IPS DF 6.9 (cell line): ENCODE measurements around the gene EPAS1.

Experiments
- DNase-seq: peaks from one replicate; pipeline ENCODE4 v3.0.0-alpha.2; 2013; ENCODE audit warnings: low read depth, low spot score
- H3K27ac ChIP-seq: one replicate; pipeline ENCODE4 v1.5.1; 2013; ENCODE audit warnings: low read length, control low read depth
- H3K27me3 ChIP-seq: 2 replicates; pipeline ENCODE4 v1.6.1; 2013; ENCODE audit warnings: mild to moderate bottlenecking, low read length; ENCODE audit not compliant: control insufficient read depth, insufficient read depth
- H3K36me3 ChIP-seq: 2 replicates; pipeline ENCODE4 v1.6.1; 2013; ENCODE audit warnings: low read length; ENCODE audit not compliant: control insufficient read depth, insufficient read depth
- H3K4me1 ChIP-seq: 2 replicates; pipeline ENCODE4 v1.6.1; 2013; ENCODE audit warnings: low read length; ENCODE audit not compliant: control insufficient read depth, insufficient read depth
- H3K4me3 ChIP-seq: 2 replicates; pipeline ENCODE4 v1.5.1; 2013; ENCODE audit warnings: mild to moderate bottlenecking, low read length
- H3K9me3 ChIP-seq: 2 replicates; pipeline ENCODE4 v1.6.1; 2013; ENCODE audit warnings: low read length, inconsistent platforms; ENCODE audit not compliant: control insufficient read depth, insufficient read depth
- WGBS: extraction: QIAGEN DNeasy Blood & Tissue Kit; methylation state at CpG from one replicate; pipeline ENCODE4 v1.1.7; 2013; ENCODE audit warnings: mixed read lengths, missing lambda C conversion rate; ENCODE audit not compliant: insufficient read length, insufficient coverage; 5-methylcytosine and 5-hydroxymethylcytosine counted together

EPAS1 gene

DNA sequence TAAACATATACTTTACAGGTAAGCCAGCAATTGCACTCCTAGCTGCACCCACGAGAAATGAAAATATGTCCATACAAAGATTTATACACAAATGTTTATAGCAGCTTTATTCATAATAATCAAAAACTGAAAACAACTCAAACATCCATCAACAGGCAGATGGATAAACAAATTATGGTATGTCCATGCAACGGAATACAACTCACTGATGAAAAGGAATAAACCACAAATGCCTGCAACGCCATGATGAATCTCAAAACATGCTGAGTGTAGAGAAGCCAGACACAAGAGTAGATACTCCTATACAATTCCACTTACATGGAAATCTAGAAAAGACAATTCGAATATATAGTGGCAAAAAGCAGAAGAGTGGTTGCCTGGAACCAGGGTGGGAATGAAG is 76.0 kb downstream of the EPAS1 start:
- Histone ChIP-seq H3K36me3 (no peaks in the 10 kb centered on the region), H3K9me3 (no peaks in the 10 kb centered on the region), H3K27ac (no peak overlapping the region), H3K4me1 (no peaks in the 10 kb centered on the region), H3K4me3 (no peak overlapping the region), H3K27me3 (no peaks in the 10 kb centered on the region)
- DNase-seq: no peak
- no CpG with 5 or more reads among the region's 4 CpGs for WGBS

DNA sequence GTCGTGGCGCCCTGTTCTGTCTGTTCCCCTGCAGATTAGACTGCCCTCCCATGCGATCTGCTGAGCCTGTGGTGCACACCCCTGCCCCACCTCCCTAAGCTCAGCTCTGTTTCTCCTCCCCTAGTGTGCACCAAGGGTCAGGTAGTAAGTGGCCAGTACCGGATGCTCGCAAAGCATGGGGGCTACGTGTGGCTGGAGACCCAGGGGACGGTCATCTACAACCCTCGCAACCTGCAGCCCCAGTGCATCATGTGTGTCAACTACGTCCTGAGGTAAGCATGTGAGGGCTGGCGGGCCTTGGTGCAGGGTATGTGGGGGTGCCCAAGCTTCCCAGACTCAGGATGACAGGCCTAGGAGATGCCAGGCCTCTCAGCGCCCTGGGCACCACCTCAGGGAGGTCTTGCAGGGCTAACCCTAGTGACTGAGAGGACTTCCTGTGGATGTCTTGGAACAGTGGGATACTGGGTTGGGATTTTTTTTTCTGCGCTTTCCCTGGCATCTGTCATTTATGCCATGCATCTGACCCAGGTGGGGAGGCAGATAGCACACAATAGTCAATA is 78.4 kb downstream of the EPAS1 start:
- H3K36me3 ChIP-seq: no peaks in the 10 kb centered on the region
- H3K27me3 ChIP-seq: no peaks in the 10 kb centered on the region
- no peak overlapping the region for H3K27ac ChIP-seq
- no CpG with 5 or more reads among the region's 12 CpGs for WGBS
- no peaks in the 10 kb centered on the region for H3K4me1 ChIP-seq
- no peak overlapping the region for H3K4me3 ChIP-seq
- no peaks in the 10 kb centered on the region for H3K9me3 ChIP-seq
- DNase-seq: no peak

DNA sequence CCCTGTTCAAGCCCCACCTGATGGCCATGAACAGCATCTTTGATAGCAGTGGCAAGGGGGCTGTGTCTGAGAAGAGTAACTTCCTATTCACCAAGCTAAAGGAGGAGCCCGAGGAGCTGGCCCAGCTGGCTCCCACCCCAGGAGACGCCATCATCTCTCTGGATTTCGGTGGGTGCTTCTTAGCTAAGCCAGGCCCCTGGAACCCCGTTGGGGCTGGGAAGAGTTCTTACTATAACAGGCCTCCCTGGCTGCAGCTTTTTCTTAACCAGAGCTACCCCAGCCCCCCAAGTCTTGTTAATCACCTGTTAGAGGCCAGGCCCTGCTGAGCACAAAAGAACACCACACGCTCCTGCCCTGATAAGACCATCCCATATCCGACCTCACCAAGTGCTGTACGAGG is 79.4 kb downstream of the EPAS1 start:
- H3K4me1 ChIP-seq: no peaks in the 10 kb centered on the region
- no CpG with 5 or more reads among the region's 7 CpGs for WGBS
- no peaks in the 10 kb centered on the region for H3K36me3 ChIP-seq
- no peak overlapping the region for H3K27ac ChIP-seq
- no peak for DNase-seq
- no peak overlapping the region for H3K4me3 ChIP-seq
- no peaks in the 10 kb centered on the region for H3K27me3 ChIP-seq
- no peaks in the 10 kb centered on the region for H3K9me3 ChIP-seq

DNA sequence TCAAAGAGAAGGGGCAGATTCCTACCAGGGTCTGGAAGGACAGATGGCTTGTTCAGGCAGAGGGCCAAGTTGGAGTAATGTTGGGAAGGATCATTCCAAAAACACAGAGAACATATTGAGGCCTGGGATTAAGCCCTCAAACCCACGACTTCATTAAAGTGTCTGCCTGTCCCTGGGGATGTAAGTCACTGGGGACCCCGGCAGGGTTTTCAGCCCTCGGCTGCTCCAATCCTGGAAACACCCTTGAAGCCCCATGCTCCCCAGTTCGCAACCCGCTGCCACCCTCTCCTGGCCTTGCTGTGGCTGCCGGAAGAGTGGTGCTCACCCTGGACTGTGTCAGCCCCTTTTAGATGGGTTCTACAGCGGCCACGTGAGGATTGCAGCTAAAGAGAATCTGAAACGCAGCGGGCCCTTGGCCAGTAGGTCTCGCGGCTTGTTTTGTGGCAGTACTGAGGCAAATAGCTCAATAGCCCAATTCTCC is 79.9 kb downstream of the EPAS1 start:
- no peak for DNase-seq
- Histone ChIP-seq H3K4me1 (no peaks in the 10 kb centered on the region), H3K9me3 (no peaks in the 10 kb centered on the region), H3K36me3 (no peaks in the 10 kb centered on the region), H3K27ac (no peak overlapping the region), H3K27me3 (no peaks in the 10 kb centered on the region), H3K4me3 (no peak overlapping the region)
- WGBS: no CpG with 5 or more reads among the region's 12 CpGs

DNA sequence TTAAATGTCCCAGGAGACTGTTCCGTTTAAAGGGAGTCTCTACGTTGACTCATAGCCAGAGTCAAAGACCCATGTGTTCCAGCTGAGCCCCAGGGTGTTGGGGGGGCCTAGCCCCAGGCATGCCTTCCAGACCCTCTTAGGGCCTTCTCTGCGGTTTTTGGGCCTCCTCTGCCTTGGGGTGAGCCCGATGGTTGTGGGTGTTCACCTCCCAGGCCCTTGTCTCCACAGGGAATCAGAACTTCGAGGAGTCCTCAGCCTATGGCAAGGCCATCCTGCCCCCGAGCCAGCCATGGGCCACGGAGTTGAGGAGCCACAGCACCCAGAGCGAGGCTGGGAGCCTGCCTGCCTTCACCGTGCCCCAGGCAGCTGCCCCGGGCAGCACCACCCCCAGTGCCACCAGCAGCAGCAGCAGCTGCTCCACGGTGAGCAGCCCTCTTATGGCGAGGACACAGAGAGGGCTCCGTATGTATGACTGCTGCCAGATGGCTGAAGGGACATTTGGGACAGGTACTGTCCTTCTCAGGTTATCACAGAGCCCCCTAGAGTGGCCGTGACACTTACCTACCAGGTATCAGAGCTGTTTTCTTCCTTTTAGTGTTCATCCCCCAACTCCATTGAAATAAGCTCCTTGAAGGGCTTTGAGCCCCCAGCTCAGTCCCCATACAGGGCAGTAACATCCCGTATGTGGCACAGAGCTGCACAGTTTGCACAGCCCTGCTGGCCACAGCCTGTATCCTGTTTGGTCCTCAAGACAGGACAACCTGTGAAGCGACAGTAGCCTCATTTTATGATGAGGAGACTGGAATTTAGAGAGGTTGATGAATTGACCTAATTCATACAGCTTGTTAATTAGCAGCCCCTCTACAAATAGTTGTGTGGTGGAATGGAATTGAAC is 80.7 kb downstream of the EPAS1 start:
- Histone ChIP-seq H3K27ac (no peak overlapping the region), H3K4me1 (no peaks in the 10 kb centered on the region), H3K27me3 (no peaks in the 10 kb centered on the region), H3K36me3 (no peaks in the 10 kb centered on the region), H3K9me3 (no peaks in the 10 kb centered on the region), H3K4me3 (no peak overlapping the region)
- WGBS: no CpG with 5 or more reads among the region's 16 CpGs
- no peak for DNase-seq

DNA sequence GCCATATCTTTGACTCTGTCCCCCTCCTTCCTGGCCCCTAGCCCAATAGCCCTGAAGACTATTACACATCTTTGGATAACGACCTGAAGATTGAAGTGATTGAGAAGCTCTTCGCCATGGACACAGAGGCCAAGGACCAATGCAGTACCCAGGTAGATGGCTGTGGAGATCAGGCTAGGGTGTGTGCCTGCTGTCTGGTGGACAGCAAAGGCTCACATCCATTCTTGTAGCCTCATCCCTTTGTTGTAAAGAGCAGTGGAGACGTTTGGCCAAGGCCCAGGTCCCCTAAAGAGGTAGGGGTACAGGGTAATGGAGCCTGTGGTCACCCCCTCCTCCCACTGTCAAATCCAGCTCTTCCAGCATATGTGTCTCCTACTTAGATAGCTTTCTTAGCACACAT is 81.4 kb downstream of the EPAS1 start:
- Histone ChIP-seq H3K4me3 (no peak overlapping the region), H3K36me3 (no peaks in the 10 kb centered on the region), H3K4me1 (no peaks in the 10 kb centered on the region), H3K9me3 (no peaks in the 10 kb centered on the region), H3K27me3 (no peaks in the 10 kb centered on the region), H3K27ac (no peak overlapping the region)
- no CpG with 5 or more reads among the region's 3 CpGs for WGBS
- no peak for DNase-seq

DNA sequence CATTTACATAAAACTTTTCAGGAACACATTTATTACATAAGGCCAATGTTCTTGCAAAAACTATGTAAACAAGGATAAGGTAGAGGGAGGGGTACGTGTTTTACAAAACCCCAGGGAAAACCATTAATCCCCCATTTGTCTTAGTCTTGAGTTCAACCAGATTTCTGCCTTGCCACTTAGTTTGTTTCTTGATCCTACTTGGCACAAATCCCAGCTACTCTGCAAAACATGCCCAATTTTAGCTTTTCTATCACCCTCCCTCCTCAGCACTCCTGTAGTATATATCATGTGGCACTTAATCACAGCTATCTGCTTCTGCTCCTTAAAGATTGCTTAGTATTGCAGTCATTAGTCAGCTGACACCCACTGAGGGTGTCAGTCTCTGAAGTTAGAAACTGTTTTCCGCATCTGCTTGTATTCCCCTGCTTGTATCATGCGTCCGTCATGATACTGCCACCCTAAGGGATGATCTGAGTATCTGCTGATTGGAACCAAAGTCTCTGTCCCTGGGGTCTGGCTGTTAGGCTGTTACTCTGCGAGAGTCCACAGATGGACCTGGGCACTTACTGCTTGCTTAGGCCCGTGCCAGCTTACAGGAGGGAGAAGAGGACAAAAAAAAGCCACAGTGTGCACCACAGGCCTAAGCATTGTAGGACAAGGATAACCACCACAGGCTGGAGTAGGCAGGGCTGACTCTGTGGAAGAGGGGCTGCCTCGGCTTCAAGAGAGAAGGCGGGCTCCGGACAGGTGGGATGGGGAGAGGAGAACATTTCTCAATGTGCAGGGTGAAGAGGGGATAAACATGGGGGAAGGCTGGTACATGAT is 82.2 kb downstream of the EPAS1 start:
- H3K4me1 ChIP-seq: no peaks in the 10 kb centered on the region
- no peaks in the 10 kb centered on the region for H3K27me3 ChIP-seq
- DNase-seq: no peak
- no CpG with 5 or more reads among the region's 9 CpGs for WGBS
- H3K36me3 ChIP-seq: no peaks in the 10 kb centered on the region
- no peaks in the 10 kb centered on the region for H3K9me3 ChIP-seq
- H3K4me3 ChIP-seq: no peak overlapping the region
- no peak overlapping the region for H3K27ac ChIP-seq

DNA sequence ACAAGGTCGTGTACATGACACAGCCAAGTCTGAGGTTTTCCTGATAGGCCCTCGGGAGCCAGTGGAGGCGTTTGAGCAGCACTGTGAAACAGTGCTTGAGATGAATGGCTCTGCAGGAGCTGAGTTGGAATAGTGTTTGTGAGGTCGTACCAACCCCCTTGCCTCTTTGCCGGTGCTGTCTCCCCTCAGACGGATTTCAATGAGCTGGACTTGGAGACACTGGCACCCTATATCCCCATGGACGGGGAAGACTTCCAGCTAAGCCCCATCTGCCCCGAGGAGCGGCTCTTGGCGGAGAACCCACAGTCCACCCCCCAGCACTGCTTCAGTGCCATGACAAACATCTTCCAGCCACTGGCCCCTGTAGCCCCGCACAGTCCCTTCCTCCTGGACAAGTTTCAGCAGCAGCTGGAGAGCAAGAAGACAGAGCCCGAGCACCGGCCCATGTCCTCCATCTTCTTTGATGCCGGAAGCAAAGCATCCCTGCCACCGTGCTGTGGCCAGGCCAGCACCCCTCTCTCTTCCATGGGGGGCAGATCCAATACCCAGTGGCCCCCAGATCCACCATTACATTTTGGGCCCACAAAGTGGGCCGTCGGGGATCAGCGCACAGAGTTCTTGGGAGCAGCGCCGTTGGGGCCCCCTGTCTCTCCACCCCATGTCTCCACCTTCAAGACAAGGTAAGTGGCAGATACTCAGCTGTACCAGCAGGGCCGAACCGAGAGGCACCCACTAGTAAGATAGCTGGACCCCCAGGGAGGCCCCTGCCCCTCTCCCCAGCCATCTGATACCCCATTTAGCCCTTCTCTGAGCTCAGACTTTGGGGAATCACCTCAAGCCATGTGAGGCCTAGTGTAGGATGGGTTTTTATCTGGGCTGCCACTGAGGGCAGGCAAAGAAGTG is 83.1 kb downstream of the EPAS1 start:
- no peaks in the 10 kb centered on the region for H3K4me1 ChIP-seq
- no CpG with 5 or more reads among the region's 22 CpGs for WGBS
- DNase-seq: no peak
- no peaks in the 10 kb centered on the region for H3K27me3 ChIP-seq
- H3K36me3 ChIP-seq: no peaks in the 10 kb centered on the region
- H3K27ac ChIP-seq: no peak overlapping the region
- no peaks in the 10 kb centered on the region for H3K9me3 ChIP-seq
- no peak overlapping the region for H3K4me3 ChIP-seq

DNA sequence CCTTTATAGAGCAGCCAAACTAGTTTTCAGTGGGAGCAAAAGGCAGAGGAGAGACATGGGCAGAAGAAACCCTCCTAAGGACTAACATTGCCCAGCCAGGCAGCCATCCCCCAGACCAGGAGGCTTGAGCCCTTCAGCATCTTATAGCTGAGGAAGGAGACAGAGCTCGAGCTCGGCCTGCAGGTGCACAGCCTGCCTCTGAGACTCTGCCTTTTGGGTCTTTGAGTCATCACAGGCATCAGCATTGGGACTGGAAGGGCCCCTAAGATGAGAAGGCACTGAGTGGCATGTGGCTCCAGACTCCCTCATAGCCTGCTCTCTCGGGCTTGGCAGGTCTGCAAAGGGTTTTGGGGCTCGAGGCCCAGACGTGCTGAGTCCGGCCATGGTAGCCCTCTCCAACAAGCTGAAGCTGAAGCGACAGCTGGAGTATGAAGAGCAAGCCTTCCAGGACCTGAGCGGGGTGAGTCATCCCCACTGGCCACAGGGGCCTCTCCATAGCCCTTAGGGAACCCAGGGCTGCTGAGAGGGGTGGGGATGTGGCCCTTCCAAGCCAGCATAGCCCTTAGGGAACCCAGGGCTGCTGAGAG is 84.1 kb downstream of the EPAS1 start:
- H3K4me1 ChIP-seq: no peaks in the 10 kb centered on the region
- H3K9me3 ChIP-seq: no peaks in the 10 kb centered on the region
- no peak for DNase-seq
- H3K27me3 ChIP-seq: no peaks in the 10 kb centered on the region
- H3K36me3 ChIP-seq: no peaks in the 10 kb centered on the region
- no peak overlapping the region for H3K4me3 ChIP-seq
- WGBS: no CpG with 5 or more reads among the region's 8 CpGs
- H3K27ac ChIP-seq: no peak overlapping the region
